Body of pancreas (tissue), 4 donors: Measurements from ENCODE around the gene UBR7. TPM values are rescaled to one million over a fixed set of nuclear protein-coding genes. Genes with fewer than 3 reads are reported as not detected.
"Not testable (repeated sequence)": the region's sequence is repeated elsewhere in the genome, so short reads cannot be mapped to it uniquely, and the experiment has no call there.

Experiments used
- ATAC-seq: fragments of 150-250 bp; one replicate; pipeline ENCODE4 v1.9.1; 2016
- DNase-seq, 4 donors: peaks; one replicate each; pipeline ENCODE4 v3.0.0-alpha.2; 2019
- H3K27ac ChIP-seq, 4 donors: fragments of 200-600 bp; sonication (generic); 1 replicate in 3 of 4; 2 replicates in 1 of 4; pipeline versions ENCODE4 v1.5.1 to v1.6.1; 2016 to 2019; ENCODE audit warnings: mild to moderate bottlenecking in 1 of 4, mixed read lengths in 1 of 4, moderate library complexity in 1 of 4
- H3K27me3 ChIP-seq, 2 donors: fragments of 200-600 bp; sonication (generic); one replicate each; pipeline ENCODE4 v1.6.0; 2016; ENCODE audit warnings: mild to moderate bottlenecking in 1 of 2
- H3K36me3 ChIP-seq, 2 donors: fragments of 200-600 bp; sonication (generic); replicated peaks in 1 of 2; 2 replicates each; pipeline ENCODE4 v1.5.1; 2016; ENCODE audit warnings: low read depth in 2 of 2; ENCODE audit not compliant: insufficient read depth in 1 of 2
- H3K4me1 ChIP-seq: fragments of 200-600 bp; sonication (generic); one replicate; pipeline ENCODE4 v1.6.0; 2016
- H3K4me3 ChIP-seq, 2 donors: fragments of 200-600 bp; sonication (generic); 1 replicate in 1 of 2; 2 replicates in 1 of 2; pipeline ENCODE4 v1.5.1; 2016 to 2019
- H3K9me3 ChIP-seq, 3 donors: fragments of 200-600 bp; sonication (generic); 1 replicate in 2 of 3; 2 replicates in 1 of 3; pipeline ENCODE4 v1.5.1; 2016
- CTCF ChIP-seq, 7 experiments: fragments of 450-650 bp in 4 of 7; fragments of 200-600 bp in 3 of 7; sonication (generic) in 3 of 7; IDR thresholded peaks; one replicate each; pipeline ENCODE4 v1.5.1; 2016 to 2019; ENCODE audit warnings: antibody characterized with exemption in 7 of 7
- POLR2A ChIP-seq, 3 donors: fragments of 450-650 bp; IDR thresholded peaks; one replicate each; pipeline ENCODE4 v1.6.1; 2016; ENCODE audit warnings: antibody characterized with exemption in 3 of 3, mild to moderate bottlenecking in 2 of 3
- WGBS, 2 donors: methylation state at CpG; one replicate each; pipeline ENCODE4 v1.1.5; 2017; 5-methylcytosine and 5-hydroxymethylcytosine counted together
- intact Hi-C: fragments of 100-400 bp; cut with DNase I; formaldehyde crosslinking; loops from one replicate; pipeline ENCODE4 v1.15.1; 2023
- total RNA-seq, 2 donors: library from RNA; depleted of rRNA; stranded (reverse); fragments of >200 nt; gene quantifications; one replicate each; pipeline ENCODE4 v1.1.0, GENCODE V29; 2016

UBR7 gene
- total RNA-seq, 2 donors from 2014 or later: 4.9 to 17.4 TPM

- no peak overlapping the region for H3K4me3 ChIP-seq
- peaks cover 18% of the 10 kb centered on the region for H3K4me1 ChIP-seq
- 91 to 94% methylated on average over 15 to 16 of the region's 16 CpGs for WGBS, 2 donors
- DNase-seq (no peak), ATAC-seq (no peak)
- no peak overlapping the region for H3K27ac ChIP-seq
- peaks cover 0 to 15% of the 10 kb centered on the region in 2 donors for H3K36me3 ChIP-seq
- no peaks in the 10 kb centered on the region for H3K27me3 ChIP-seq
- intact Hi-C loops: loop anchor here (10.0 kb wide), 1 partner anchor 394 kb away; no protein-coding TSS in a partner anchor
- TF ChIP-seq CTCF (IDR thresholded peaks at IDR 0.05) (no peak), POLR2A (IDR thresholded peaks at IDR 0.05) (no peak)
- H3K9me3 ChIP-seq: no peaks in the 10 kb centered on the region
Measured at GRCh38 chr14:93230539-93230938, 23.5 kb downstream of the UBR7 start.

- Histone ChIP-seq H3K4me3 (no peak overlapping the region), H3K36me3 (peaks cover 0 to 15% of the 10 kb centered on the region in 2 donors), H3K9me3 (no peaks in the 10 kb centered on the region), H3K27me3 (no peaks in the 10 kb centered on the region), H3K4me1 (peaks cover 20% of the 10 kb centered on the region), H3K27ac (no peak overlapping the region)
- TF ChIP-seq CTCF (IDR thresholded peaks at IDR 0.05): no peak
- intact Hi-C loops: loop anchor here (10.0 kb wide), 1 partner anchor 393 kb away; no protein-coding TSS in a partner anchor
- WGBS, 2 donors: 17 to 19% methylated on average over 31 to 39 of the region's 39 CpGs
- peak in 3 of 4 donors; percentile 11 to 29 (median 25) for DNase-seq
- ATAC-seq: peak; percentile 57
Measured at GRCh38 chr14:93231129-93231979, 24.3 kb downstream of the UBR7 start.

GRCh38 chr14:93232159-93232558 lies 25.1 kb downstream of the UBR7 start:
- H3K4me3 ChIP-seq: no peak overlapping the region
- H3K36me3 ChIP-seq: peaks cover 0 to 12% of the 10 kb centered on the region in 2 donors
- WGBS, 2 donors: 72 to 89% methylated on average over 4 to 10 of the region's 17 CpGs
- H3K27ac ChIP-seq: no peak overlapping the region
- H3K27me3 ChIP-seq: no peaks in the 10 kb centered on the region
- intact Hi-C loops: loop anchor here (10.0 kb wide), 1 partner anchor 393 kb away; no protein-coding TSS in a partner anchor
- ATAC-seq (no peak), DNase-seq (no peak)
- TF ChIP-seq CTCF (IDR thresholded peaks at IDR 0.05): no peak
- no peak for TF ChIP-seq POLR2A (IDR thresholded peaks at IDR 0.05)
- peaks cover 20% of the 10 kb centered on the region for H3K4me1 ChIP-seq
- H3K9me3 ChIP-seq: no peaks in the 10 kb centered on the region

- not testable (repeated sequence) for ATAC-seq, H3K27ac ChIP-seq, H3K27me3 ChIP-seq, H3K4me3 ChIP-seq, DNase-seq, H3K36me3 ChIP-seq, H3K9me3 ChIP-seq
- WGBS, 2 donors: 84 to 88% methylated on average over 5 of the region's 5 CpGs
- H3K4me1 ChIP-seq: peaks cover 20% of the 10 kb centered on the region
- intact Hi-C loops: loop anchor here (10.0 kb wide), 1 partner anchor 392 kb away; no protein-coding TSS in a partner anchor
Measured at GRCh38 chr14:93233078-93233477, 26.0 kb downstream of the UBR7 start.

GRCh38 chr14:93234798-93235197 lies 27.7 kb downstream of the UBR7 start:
- WGBS, 2 donors: 32 to 47% methylated on average over 10 of the region's 10 CpGs
- Histone ChIP-seq H3K27me3 (no peaks in the 10 kb centered on the region), H3K9me3 (no peaks in the 10 kb centered on the region), H3K36me3 (no peaks in the 10 kb centered on the region), H3K27ac (no peak overlapping the region), H3K4me3 (no peak overlapping the region), H3K4me1 (peaks cover 20% of the 10 kb centered on the region)
- TF ChIP-seq CTCF (IDR thresholded peaks at IDR 0.05) (no peak), POLR2A (IDR thresholded peaks at IDR 0.05) (no peak)
- DNase-seq (peak in 3 of 4 donors; percentile 19 to 30 (median 24)), ATAC-seq (peak; percentile 43)
- intact Hi-C loops: loop anchor here (10.0 kb wide), 1 partner anchor 390 kb away; no protein-coding TSS in a partner anchor
